GM21526 (cell line): ENCODE data around the gene SPIRE2.
"Not testable (repeated sequence)": the region's sequence is repeated elsewhere in the genome, so short reads cannot be mapped to it uniquely, and the experiment has no call there.

Source experiments
- ATAC-seq: cut with Tn5 transposase; IDR thresholded peaks from one replicate; pipeline ENCODE4 v1.9.1; 2021; ENCODE audit warnings: moderate library complexity; ENCODE audit not compliant: unreplicated experiment, low FRiP score

SPIRE2 gene

GRCh38 chr16:89863741-89864526, 35.7 kb downstream of the SPIRE2 start:
- no peak for ATAC-seq

GRCh38 chr16:89864527-89864820, 36.2 kb downstream of the SPIRE2 start:
- ATAC-seq: no peak

GRCh38 chr16:89867918-89868317, 39.6 kb downstream of the SPIRE2 start:
- ATAC-seq: no peak

GRCh38 chr16:89869911-89870310, 41.6 kb downstream of the SPIRE2 start:
- no peak for ATAC-seq

GRCh38 chr16:89870440-89870839, 42.2 kb downstream of the SPIRE2 start:
- no peak for ATAC-seq

- ATAC-seq: no peak
Measured at GRCh38 chr16:89871895-89872294, 43.6 kb downstream of the SPIRE2 start.

GRCh38 chr16:89873109-89873971, 45.1 kb downstream of the SPIRE2 start, which contains the start of gene TCF25:
TSS of gene TCF25 (plus strand) at chr16:89873592. CDS start at chr16:89873668, 76 bp downstream.
- ATAC-seq: peak; percentile 31

- peak; percentile 66 for ATAC-seq
Measured at GRCh38 chr16:89873972-89874689, 45.9 kb downstream of the SPIRE2 start.

GRCh38 chr16:89879123-89879522, 50.8 kb downstream of the SPIRE2 start:
- ATAC-seq: not testable (repeated sequence)

GRCh38 chr16:89880477-89881367, 52.4 kb downstream of the SPIRE2 start:
- no peak for ATAC-seq

GRCh38 chr16:89881368-89881730, 53.1 kb downstream of the SPIRE2 start:
- no peak for ATAC-seq

GRCh38 chr16:89883346-89884040, 55.2 kb downstream of the SPIRE2 start:
- no peak for ATAC-seq

- no peak for ATAC-seq
Measured at GRCh38 chr16:89884041-89884421, 55.8 kb downstream of the SPIRE2 start.

GRCh38 chr16:89887243-89887642, 59.0 kb downstream of the SPIRE2 start:
- no peak for ATAC-seq

- ATAC-seq: no peak
Measured at GRCh38 chr16:89890200-89890599, 61.9 kb downstream of the SPIRE2 start.

- no peak for ATAC-seq
Measured at GRCh38 chr16:89890886-89891657, 62.8 kb downstream of the SPIRE2 start.

- no peak for ATAC-seq
Measured at GRCh38 chr16:89892055-89892630, 63.9 kb downstream of the SPIRE2 start.

GRCh38 chr16:89892635-89893034, 64.4 kb downstream of the SPIRE2 start:
- ATAC-seq: no peak
